ENCODE data around the gene METTL16.

The METTL16 gene

DNA sequence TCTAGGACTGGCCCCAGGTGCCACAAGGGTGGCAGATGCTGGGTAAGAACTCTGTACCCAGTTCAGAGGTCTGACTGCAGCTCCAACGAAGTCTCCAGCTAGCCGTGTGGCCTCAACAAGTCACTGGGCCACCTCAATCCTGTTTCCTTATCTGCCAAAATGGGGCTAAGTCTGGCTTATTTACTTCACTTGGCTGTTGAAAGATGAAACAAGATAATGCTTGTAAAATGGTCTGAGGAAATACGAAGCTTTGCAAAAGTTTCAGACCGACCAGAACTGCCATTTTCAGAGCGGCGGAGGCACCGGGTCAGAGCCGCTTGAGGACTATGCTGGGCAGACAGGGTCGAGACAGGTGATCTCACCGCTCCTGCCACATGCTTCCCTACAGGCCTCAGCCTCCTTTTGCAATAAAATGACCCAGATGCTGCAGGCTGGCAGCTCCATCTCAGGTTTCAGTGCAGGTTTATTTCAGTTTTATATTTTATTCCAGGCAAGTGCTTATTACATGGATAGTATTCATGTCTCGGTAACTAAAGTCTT lies 128.0 kb downstream of the METTL16 start:
- Mint-ChIP-seq H3K36me3 (ENCODE audit: low read depth) (peaks cover 7% of the 10 kb centered on the region), H3K27me3 (no peaks in the 10 kb centered on the region), H3K27ac (no peak overlapping the region), H3K4me3 (no peak overlapping the region), H3K9me3 (no peaks in the 10 kb centered on the region), H3K4me1 (ENCODE audit: low read depth) (peaks cover 3% of the 10 kb centered on the region)

- peak overlapping the region; percentile 52 for H3K27ac Mint-ChIP-seq
- peaks cover 3% of the 10 kb centered on the region for H3K4me1 Mint-ChIP-seq (ENCODE audit: low read depth)
- H3K9me3 Mint-ChIP-seq: no peaks in the 10 kb centered on the region
- no peak overlapping the region for H3K4me3 Mint-ChIP-seq
- no peaks in the 10 kb centered on the region for H3K27me3 Mint-ChIP-seq
- no peaks in the 10 kb centered on the region for H3K36me3 Mint-ChIP-seq (ENCODE audit: low read depth)
Measured at GRCh38 chr17:2380950-2381649, 130.6 kb downstream of the METTL16 start.

DNA sequence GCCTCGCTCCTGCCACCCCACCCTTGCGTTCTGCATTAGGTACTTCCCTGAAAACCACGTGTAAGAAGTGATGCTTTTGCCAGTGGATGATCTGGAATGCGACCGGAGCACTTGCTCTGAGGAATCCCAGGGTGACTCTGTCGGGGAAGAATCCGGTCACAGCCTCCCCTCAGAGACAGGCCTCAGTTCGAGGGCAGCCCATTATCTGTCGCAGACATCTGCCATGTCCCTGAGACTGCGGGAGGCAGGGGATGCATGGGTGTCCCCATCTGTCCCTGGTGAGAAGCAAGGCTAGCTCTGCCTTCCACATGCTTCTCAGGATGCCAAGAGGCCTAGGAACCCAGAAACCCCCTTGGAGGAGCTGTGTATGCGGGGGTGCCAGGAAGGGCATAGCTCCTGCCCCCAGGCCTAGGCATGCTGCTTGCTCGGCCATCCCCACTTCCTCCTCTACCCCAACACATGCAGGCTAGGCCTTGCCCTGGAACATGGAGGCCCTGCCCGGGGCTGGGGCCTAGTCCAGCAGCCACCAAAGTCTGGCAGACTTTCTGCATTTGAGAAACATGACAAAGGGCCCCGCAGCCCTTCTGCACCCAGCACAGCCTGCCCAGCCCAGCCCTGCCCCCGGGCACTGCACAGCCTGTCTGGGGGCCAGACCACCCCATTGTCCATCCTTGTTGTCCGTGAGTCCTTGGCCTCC lies 131.3 kb downstream of the METTL16 start:
- Mint-ChIP-seq H3K4me1 (ENCODE audit: low read depth) (peaks cover 3% of the 10 kb centered on the region), H3K9me3 (no peaks in the 10 kb centered on the region), H3K27ac (no peak overlapping the region), H3K36me3 (ENCODE audit: low read depth) (no peaks in the 10 kb centered on the region), H3K4me3 (no peak overlapping the region), H3K27me3 (no peaks in the 10 kb centered on the region)

GRCh38 chr17:2379489-2380225 lies 132.0 kb downstream of the METTL16 start:
- Mint-ChIP-seq H3K4me1 (ENCODE audit: low read depth) (peaks cover 3% of the 10 kb centered on the region), H3K36me3 (ENCODE audit: low read depth) (no peaks in the 10 kb centered on the region), H3K9me3 (no peaks in the 10 kb centered on the region), H3K27me3 (no peaks in the 10 kb centered on the region), H3K27ac (no peak overlapping the region), H3K4me3 (no peak overlapping the region)

DNA sequence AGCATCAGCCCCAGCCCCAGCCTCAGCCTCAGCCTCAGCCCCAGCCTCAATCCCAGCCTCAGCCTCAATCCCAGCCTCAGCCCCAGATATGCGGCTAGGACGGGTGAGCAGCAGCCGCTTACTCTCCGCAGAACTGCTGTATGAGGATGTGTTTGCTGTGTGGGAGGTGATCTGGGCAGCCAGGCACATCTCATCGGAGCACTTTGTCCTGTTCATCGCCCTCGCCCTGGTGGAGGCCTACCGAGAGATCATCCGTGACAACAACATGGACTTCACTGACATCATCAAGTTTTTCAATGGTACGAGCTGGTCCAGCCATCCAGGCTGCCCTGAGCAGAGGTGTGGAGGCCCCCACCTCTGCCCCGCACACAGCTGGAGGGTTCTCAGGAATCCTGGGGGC lies 132.8 kb downstream of the METTL16 start:
- Mint-ChIP-seq H3K27ac (no peak overlapping the region), H3K4me3 (no peak overlapping the region), H3K9me3 (no peaks in the 10 kb centered on the region), H3K27me3 (no peaks in the 10 kb centered on the region), H3K36me3 (ENCODE audit: low read depth) (no peaks in the 10 kb centered on the region), H3K4me1 (ENCODE audit: low read depth) (peaks cover 3% of the 10 kb centered on the region)

DNA sequence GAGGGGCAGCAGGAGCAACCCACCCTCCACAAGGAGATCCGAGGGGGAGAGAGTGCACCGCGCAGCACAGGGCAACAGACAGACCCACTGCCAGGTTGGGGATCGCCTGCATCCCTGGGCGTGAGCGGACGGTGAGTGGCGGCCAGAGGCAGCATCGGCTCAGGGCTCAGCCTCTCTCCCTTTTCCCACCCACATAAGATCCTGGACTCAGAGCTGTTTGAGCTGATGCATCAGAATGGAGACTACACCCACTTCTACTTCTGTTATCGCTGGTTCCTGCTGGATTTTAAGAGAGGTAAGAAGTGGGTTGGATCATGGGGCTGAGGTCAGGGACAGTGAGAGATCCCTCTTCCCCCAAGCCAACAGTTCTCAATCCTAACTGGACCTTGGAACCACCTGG lies 134.0 kb downstream of the METTL16 start:
- H3K9me3 Mint-ChIP-seq: no peaks in the 10 kb centered on the region
- no peaks in the 10 kb centered on the region for H3K4me1 Mint-ChIP-seq (ENCODE audit: low read depth)
- H3K27ac Mint-ChIP-seq: no peak overlapping the region
- H3K27me3 Mint-ChIP-seq: no peaks in the 10 kb centered on the region
- no peaks in the 10 kb centered on the region for H3K36me3 Mint-ChIP-seq (ENCODE audit: low read depth)
- H3K4me3 Mint-ChIP-seq: no peak overlapping the region

DNA sequence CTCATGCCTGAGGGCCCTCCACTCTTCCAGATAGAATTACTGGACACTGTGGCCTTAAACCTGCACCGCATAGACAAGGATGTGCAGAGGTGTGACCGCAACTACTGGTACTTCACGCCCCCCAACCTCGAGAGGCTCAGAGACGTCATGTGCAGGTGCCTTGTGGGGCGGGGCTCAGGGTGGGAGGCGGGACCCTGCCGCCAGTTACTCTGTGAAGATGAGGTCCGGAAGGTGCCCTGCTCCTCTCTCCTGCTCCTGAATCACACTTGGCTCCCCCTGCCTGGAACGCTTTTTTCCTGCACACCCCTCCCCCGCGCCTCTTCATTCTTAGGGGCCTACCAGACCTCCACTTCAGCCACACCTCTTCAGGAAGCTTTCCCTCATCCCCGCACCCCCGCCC lies 135.6 kb downstream of the METTL16 start:
- no peaks in the 10 kb centered on the region for H3K27me3 Mint-ChIP-seq
- H3K9me3 Mint-ChIP-seq: no peaks in the 10 kb centered on the region
- no peak overlapping the region for H3K4me3 Mint-ChIP-seq
- H3K4me1 Mint-ChIP-seq (ENCODE audit: low read depth): no peaks in the 10 kb centered on the region
- H3K27ac Mint-ChIP-seq: no peak overlapping the region
- peaks cover 4% of the 10 kb centered on the region for H3K36me3 Mint-ChIP-seq (ENCODE audit: low read depth)

DNA sequence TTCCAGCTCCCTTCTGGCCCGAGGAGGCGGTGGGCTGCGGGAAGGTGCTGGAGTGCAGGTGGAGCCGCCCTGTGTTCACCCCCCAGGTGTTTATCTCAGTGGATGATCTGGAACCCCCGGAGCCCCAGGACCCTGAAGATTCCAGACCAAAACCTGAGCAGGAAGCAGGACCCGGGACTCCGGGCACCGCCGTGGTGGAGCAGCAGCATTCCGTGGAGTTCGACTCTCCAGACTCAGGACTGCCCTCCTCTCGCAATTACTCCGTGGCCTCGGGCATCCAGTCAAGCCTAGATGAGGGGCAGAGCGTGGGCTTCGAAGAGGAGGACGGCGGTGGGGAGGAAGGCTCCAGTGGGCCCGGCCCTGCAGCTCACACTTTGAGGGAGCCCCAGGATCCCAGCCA lies 136.3 kb downstream of the METTL16 start:
- Mint-ChIP-seq H3K9me3 (no peaks in the 10 kb centered on the region), H3K27me3 (no peaks in the 10 kb centered on the region), H3K36me3 (ENCODE audit: low read depth) (peaks cover 4% of the 10 kb centered on the region), H3K4me1 (ENCODE audit: low read depth) (no peaks in the 10 kb centered on the region), H3K27ac (no peak overlapping the region), H3K4me3 (no peak overlapping the region)

- Mint-ChIP-seq H3K27ac (no peak overlapping the region), H3K4me3 (no peak overlapping the region), H3K9me3 (no peaks in the 10 kb centered on the region), H3K36me3 (ENCODE audit: low read depth) (peaks cover 4% of the 10 kb centered on the region), H3K4me1 (ENCODE audit: low read depth) (no peaks in the 10 kb centered on the region), H3K27me3 (no peaks in the 10 kb centered on the region)
Measured at GRCh38 chr17:2374549-2375285, 137.0 kb downstream of the METTL16 start.

- H3K9me3 Mint-ChIP-seq: no peaks in the 10 kb centered on the region
- H3K36me3 Mint-ChIP-seq (ENCODE audit: low read depth): peaks cover 4% of the 10 kb centered on the region
- H3K27ac Mint-ChIP-seq: no peak overlapping the region
- H3K4me3 Mint-ChIP-seq: no peak overlapping the region
- H3K27me3 Mint-ChIP-seq: no peaks in the 10 kb centered on the region
- H3K4me1 Mint-ChIP-seq (ENCODE audit: low read depth): no peaks in the 10 kb centered on the region
Measured at GRCh38 chr17:2373179-2373578, 138.5 kb downstream of the METTL16 start.

DNA sequence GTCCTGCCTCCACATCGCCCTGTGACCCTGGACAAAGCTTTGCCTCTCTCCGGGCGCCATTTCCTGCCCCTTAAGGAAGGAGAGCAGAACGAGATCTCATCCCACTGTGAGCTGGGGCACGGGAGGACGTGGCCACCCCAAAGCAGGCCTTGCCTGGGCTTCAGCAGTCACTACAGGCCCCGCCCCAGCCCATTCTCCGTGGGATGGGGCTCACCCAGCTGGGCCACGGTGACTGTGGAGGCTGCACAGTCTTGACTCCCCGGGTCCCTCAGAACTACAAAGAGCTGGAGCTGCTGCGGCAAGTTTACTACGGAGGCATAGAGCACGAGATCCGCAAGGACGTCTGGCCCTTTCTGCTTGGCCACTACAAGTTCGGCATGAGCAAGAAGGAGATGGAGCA lies 139.0 kb downstream of the METTL16 start:
- no peaks in the 10 kb centered on the region for H3K27me3 Mint-ChIP-seq
- H3K27ac Mint-ChIP-seq: no peak overlapping the region
- no peak overlapping the region for H3K4me3 Mint-ChIP-seq
- no peaks in the 10 kb centered on the region for H3K9me3 Mint-ChIP-seq
- peaks cover 4% of the 10 kb centered on the region for H3K36me3 Mint-ChIP-seq (ENCODE audit: low read depth)
- H3K4me1 Mint-ChIP-seq (ENCODE audit: low read depth): no peaks in the 10 kb centered on the region

DNA sequence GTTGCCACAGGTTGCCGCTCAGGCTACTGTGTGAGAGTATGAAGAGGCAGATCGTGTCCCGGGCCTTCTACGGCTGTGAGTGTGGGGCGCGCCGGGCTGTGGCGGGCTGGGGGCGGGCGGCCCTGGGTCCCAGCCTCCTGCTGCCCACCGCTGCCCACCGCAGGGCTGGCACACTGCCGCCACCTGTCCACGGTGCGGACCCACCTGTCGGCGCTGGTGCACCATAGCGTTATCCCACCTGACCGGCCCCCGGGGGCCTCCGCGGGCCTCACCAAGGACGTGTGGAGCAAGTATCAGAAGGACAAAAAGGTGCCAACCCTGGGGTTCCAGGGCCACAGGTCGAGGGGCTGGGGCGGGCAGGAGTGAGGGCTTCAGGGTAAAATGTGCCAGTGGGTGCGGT lies 139.5 kb downstream of the METTL16 start:
- Mint-ChIP-seq H3K36me3 (ENCODE audit: low read depth) (peaks cover 4% of the 10 kb centered on the region), H3K27me3 (no peaks in the 10 kb centered on the region)

GRCh38 chr17:2371183-2372130 lies 140.2 kb downstream of the METTL16 start:
- no peak overlapping the region for H3K27ac Mint-ChIP-seq
- no peak overlapping the region for H3K4me3 Mint-ChIP-seq
- H3K27me3 Mint-ChIP-seq: no peaks in the 10 kb centered on the region
- no peaks in the 10 kb centered on the region for H3K4me1 Mint-ChIP-seq (ENCODE audit: low read depth)
- H3K9me3 Mint-ChIP-seq: no peaks in the 10 kb centered on the region
- peaks cover 4% of the 10 kb centered on the region for H3K36me3 Mint-ChIP-seq (ENCODE audit: low read depth)

More for the DNA sequence above, 139.5 kb downstream of the METTL16 start:
- Mint-ChIP-seq H3K4me3 (no peak overlapping the region), H3K9me3 (no peaks in the 10 kb centered on the region), H3K27ac (no peak overlapping the region), H3K4me1 (ENCODE audit: low read depth) (no peaks in the 10 kb centered on the region)

- Mint-ChIP-seq H3K27me3 (no peaks in the 10 kb centered on the region), H3K27ac (no peak overlapping the region)
Measured at GRCh38 chr17:2370211-2370589, 141.5 kb downstream of the METTL16 start.

More at GRCh38 chr17:2370211-2370589, 141.5 kb downstream of the METTL16 start:
- H3K4me3 Mint-ChIP-seq: no peak overlapping the region
- no peaks in the 10 kb centered on the region for H3K9me3 Mint-ChIP-seq
- H3K36me3 Mint-ChIP-seq (ENCODE audit: low read depth): peaks cover 4% of the 10 kb centered on the region
- no peaks in the 10 kb centered on the region for H3K4me1 Mint-ChIP-seq (ENCODE audit: low read depth)

Data from stimulated activated naive CD8-positive, alpha-beta T cell treated with anti-CD3 and anti-CD28 coated beads, Interleukin-15, Interleukin-2, amounts not matched to agents 100 ng/mL and 50 ng/mL, for 24 hours (primary cell).